ENCODE measurements around the gene TMA7. TPM values are rescaled to one million over a fixed set of nuclear protein-coding genes. Genes with fewer than 3 reads are reported as not detected.

The TMA7 gene
- total and polyA plus RNA-seq, 10 of the 15 experiments (the other 5 are each of a cell fraction or from before 2014, with no cell fraction given), result 319 to 1,760 (median 752) TPM

- ATAC-seq (no peak), FAIRE-seq (no peak), DNase-seq (ENCODE audit: low read depth, low spot score) (no peak)
- no TSS peak for BruUV-seq (replicated peaks)
- WGBS (ENCODE audit: insufficient coverage, insufficient replicate concordance, low lambda C conversion rate, missing lambda C conversion rate), result 43% methylated on average over 18 of the region's 19 CpGs
- SMC1A ChIA-PET (ENCODE audit: uncharacterized antibody, unreplicated experiment), result no interaction called here
- no peaks in the 10 kb centered on the region for H4K20me1 ChIP-seq (ENCODE audit: control insufficient read depth, insufficient read depth)
- no peaks in the 10 kb centered on the region for H3K4me1 ChIP-seq (ENCODE audit: control insufficient read depth, insufficient read depth, low read length)
- H3K9ac ChIP-seq (ENCODE audit: control insufficient read depth, insufficient read depth, low read length), result no peak overlapping the region
- no peak overlapping the region for H3K27ac ChIP-seq (ENCODE audit: control insufficient read depth, insufficient read depth)
- no peaks in the 10 kb centered on the region for H3K79me2 ChIP-seq (ENCODE audit: control insufficient read depth, insufficient read depth, low read length)
- H3K9me3 ChIP-seq (replicated peaks; ENCODE audit: control insufficient read depth, insufficient read depth, low read length), result no peaks in the 10 kb centered on the region
- POLR2A ChIA-PET, result no interaction called here
- TF ChIP-seq, protein P1, sequence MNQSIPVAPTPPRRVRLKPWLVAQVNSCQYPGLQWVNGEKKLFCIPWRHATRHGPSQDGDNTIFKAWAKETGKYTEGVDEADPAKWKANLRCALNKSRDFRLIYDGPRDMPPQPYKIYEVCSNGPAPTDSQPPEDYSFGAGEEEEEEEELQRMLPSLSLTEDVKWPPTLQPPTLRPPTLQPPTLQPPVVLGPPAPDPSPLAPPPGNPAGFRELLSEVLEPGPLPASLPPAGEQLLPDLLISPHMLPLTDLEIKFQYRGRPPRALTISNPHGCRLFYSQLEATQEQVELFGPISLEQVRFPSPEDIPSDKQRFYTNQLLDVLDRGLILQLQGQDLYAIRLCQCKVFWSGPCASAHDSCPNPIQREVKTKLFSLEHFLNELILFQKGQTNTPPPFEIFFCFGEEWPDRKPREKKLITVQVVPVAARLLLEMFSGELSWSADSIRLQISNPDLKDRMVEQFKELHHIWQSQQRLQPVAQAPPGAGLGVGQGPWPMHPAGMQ (IDR thresholded peaks at IDR 0.05; ENCODE audit: borderline replicate concordance), result no peak
- TF ChIP-seq TCF7 (IDR thresholded peaks at IDR 0.05; ENCODE audit: borderline replicate concordance) (no peak), HDGF (IDR thresholded peaks at IDR 0.05) (no peak), RBBP5 (conservative IDR thresholded peaks at IDR 0.05) (no peak)
- CTCF ChIA-PET, result interaction anchor here (2.7 to 22.0 kb wide), 2 partner anchors 12 to 24 kb away, joined by 8 to 757 read pairs; partner anchors contain the start of genes CCDC51 and TMA7
- H3K4me2 ChIP-seq (ENCODE audit: control insufficient read depth, insufficient read depth), result no peak overlapping the region
- no peaks in the 10 kb centered on the region for H3K36me3 ChIP-seq (ENCODE audit: control insufficient read depth in 2 of 2, insufficient read depth in 2 of 2, low read length in 1 of 2)
- RAD21 ChIA-PET (ENCODE audit: unreplicated experiment), result interaction anchor here (0.7 to 1.4 kb wide), 2 partner anchors 12 to 778 kb away, joined by 3 to 4 read pairs; no protein-coding TSS in a partner anchor
- H3K4me3 ChIP-seq, result no peak overlapping the region
- intact Hi-C loops (cut with micrococcal nuclease; ENCODE audit: unreplicated experiment) (no loop called here), in situ Hi-C loops (cut with MboI) (no loop called here)
- no peaks in the 10 kb centered on the region for H3K27me3 ChIP-seq (replicated peaks in 1 of 2; ENCODE audit: control insufficient read depth in 2 of 2, insufficient read depth in 2 of 2, low read length in 1 of 2)
- H2AFZ ChIP-seq (ENCODE audit: control insufficient read depth, low read depth, low read length), result no peak overlapping the region
Observed at GRCh38 chr3:48412375-48413001, 27.6 kb upstream of the TMA7 start.

- H3K27ac ChIP-seq (ENCODE audit: control insufficient read depth, insufficient read depth), result no peak overlapping the region
- no peak overlapping the region for H3K4me3 ChIP-seq
- POLR2A ChIA-PET, result no interaction called here
- BruUV-seq (replicated peaks), result no TSS peak
- H3K36me3 ChIP-seq (ENCODE audit: control insufficient read depth in 2 of 2, insufficient read depth in 2 of 2, low read length in 1 of 2), result no peaks in the 10 kb centered on the region
- no peaks in the 10 kb centered on the region for H3K9me3 ChIP-seq (replicated peaks; ENCODE audit: control insufficient read depth, insufficient read depth, low read length)
- DNase-seq (ENCODE audit: low read depth, low spot score), result no peak
- RAD21 ChIA-PET (ENCODE audit: unreplicated experiment), result interaction anchor here (1.4 kb wide), 1 partner anchor 12 kb away, joined by 4 read pairs; no protein-coding TSS in a partner anchor
- H4K20me1 ChIP-seq (ENCODE audit: control insufficient read depth, insufficient read depth), result no peaks in the 10 kb centered on the region
- CTCF ChIA-PET, result interaction anchor here (2.7 to 22.0 kb wide), 2 partner anchors 12 to 23 kb away, joined by 8 to 757 read pairs; partner anchors contain the start of genes CCDC51 and TMA7
- no peak overlapping the region for H2AFZ ChIP-seq (ENCODE audit: control insufficient read depth, low read depth, low read length)
- FAIRE-seq, result no peak
- no peak overlapping the region for H3K4me2 ChIP-seq (ENCODE audit: control insufficient read depth, insufficient read depth)
- H3K79me2 ChIP-seq (ENCODE audit: control insufficient read depth, insufficient read depth, low read length), result no peaks in the 10 kb centered on the region
- in situ Hi-C loops (cut with MboI) (no loop called here), intact Hi-C loops (cut with micrococcal nuclease; ENCODE audit: unreplicated experiment) (no loop called here)
- no peak for ATAC-seq
- H3K27me3 ChIP-seq (replicated peaks in 1 of 2; ENCODE audit: control insufficient read depth in 2 of 2, insufficient read depth in 2 of 2, low read length in 1 of 2), result no peaks in the 10 kb centered on the region
- H3K9ac ChIP-seq (ENCODE audit: control insufficient read depth, insufficient read depth, low read length), result no peak overlapping the region
- SMC1A ChIA-PET (ENCODE audit: uncharacterized antibody, unreplicated experiment), result interaction anchor here (0.9 kb wide), 1 partner anchor 23 kb away, joined by 3 read pairs; no protein-coding TSS in a partner anchor
- 34% methylated on average over 8 of the region's 8 CpGs for WGBS (ENCODE audit: insufficient coverage, insufficient replicate concordance, low lambda C conversion rate, missing lambda C conversion rate)
- H3K4me1 ChIP-seq (ENCODE audit: control insufficient read depth, insufficient read depth, low read length), result no peaks in the 10 kb centered on the region
- TF ChIP-seq MTA2 (IDR thresholded peaks at IDR 0.05; ENCODE audit: low read depth) (no peak), TARDBP (IDR thresholded peaks at IDR 0.05; ENCODE audit: borderline replicate concordance) (no peak), PKNOX1 (IDR thresholded peaks at IDR 0.05) (no peak), PAX5 (IDR thresholded peaks at IDR 0.05; ENCODE audit: borderline replicate concordance, low read depth, low read length) (no peak), CBFB (IDR thresholded peaks at IDR 0.05; ENCODE audit: low read depth) (no peak), TAF1 (IDR thresholded peaks at IDR 0.05; ENCODE audit: borderline replicate concordance, low read depth, low read length) (no peak), POU2F2 (IDR thresholded peaks at IDR 0.05; ENCODE audit: borderline replicate concordance, low read depth, low read length) (no peak), SMAD1 (IDR thresholded peaks at IDR 0.05; ENCODE audit: low read depth, partially characterized antibody) (no peak), JUNB (IDR thresholded peaks at IDR 0.05) (no peak), ESRRA (IDR thresholded peaks at IDR 0.05; ENCODE audit: low read length) (no peak), TCF3 (IDR thresholded peaks at IDR 0.05; ENCODE audit: borderline replicate concordance, insufficient read depth, low read depth, low read length) (no peak)
- TF ChIP-seq, protein P2, sequence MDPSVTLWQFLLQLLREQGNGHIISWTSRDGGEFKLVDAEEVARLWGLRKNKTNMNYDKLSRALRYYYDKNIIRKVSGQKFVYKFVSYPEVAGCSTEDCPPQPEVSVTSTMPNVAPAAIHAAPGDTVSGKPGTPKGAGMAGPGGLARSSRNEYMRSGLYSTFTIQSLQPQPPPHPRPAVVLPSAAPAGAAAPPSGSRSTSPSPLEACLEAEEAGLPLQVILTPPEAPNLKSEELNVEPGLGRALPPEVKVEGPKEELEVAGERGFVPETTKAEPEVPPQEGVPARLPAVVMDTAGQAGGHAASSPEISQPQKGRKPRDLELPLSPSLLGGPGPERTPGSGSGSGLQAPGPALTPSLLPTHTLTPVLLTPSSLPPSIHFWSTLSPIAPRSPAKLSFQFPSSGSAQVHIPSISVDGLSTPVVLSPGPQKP (IDR thresholded peaks at IDR 0.05; ENCODE audit: low read depth, low read length), result no peak
Observed at GRCh38 chr3:48413086-48413485, 27.0 kb upstream of the TMA7 start.

Measured in GM12878 (cell line).